Omental fat pad (tissue), 4 donors: ENCODE measurements around the gene AFAP1L1. TPM values are rescaled to one million over a fixed set of nuclear protein-coding genes. Genes with fewer than 3 reads are reported as not detected.

Experiments
- ATAC-seq: fragments of 150-250 bp; one replicate; pipeline ENCODE4 v1.9.1; 2016; ENCODE audit warnings: mild to moderate bottlenecking, moderate library complexity; ENCODE audit not compliant: low FRiP score
- DNase-seq: peaks from one replicate; pipeline ENCODE4 v3.0.0-alpha.2; 2019; ENCODE audit warnings: low spot score
- total RNA-seq, 4 donors: library from RNA; depleted of rRNA; stranded (reverse); fragments of >200 nt; gene quantifications; one replicate each; pipeline ENCODE4 v1.1.0, GENCODE V29; 2016
- TF ChIP-seq, protein P1 (sequence below), 3 donors: fragments of 450-650 bp; IDR thresholded peaks; one replicate each; pipeline ENCODE4 v1.5.1; 2016 to 2017; ENCODE audit warnings: antibody characterized with exemption in 3 of 3, mild to moderate bottlenecking in 3 of 3, moderate library complexity in 2 of 3

The AFAP1L1 gene
- total RNA-seq, 4 donors from 2014 or later, result 44.1 to 58.5 (median 46.9) TPM

DNA sequence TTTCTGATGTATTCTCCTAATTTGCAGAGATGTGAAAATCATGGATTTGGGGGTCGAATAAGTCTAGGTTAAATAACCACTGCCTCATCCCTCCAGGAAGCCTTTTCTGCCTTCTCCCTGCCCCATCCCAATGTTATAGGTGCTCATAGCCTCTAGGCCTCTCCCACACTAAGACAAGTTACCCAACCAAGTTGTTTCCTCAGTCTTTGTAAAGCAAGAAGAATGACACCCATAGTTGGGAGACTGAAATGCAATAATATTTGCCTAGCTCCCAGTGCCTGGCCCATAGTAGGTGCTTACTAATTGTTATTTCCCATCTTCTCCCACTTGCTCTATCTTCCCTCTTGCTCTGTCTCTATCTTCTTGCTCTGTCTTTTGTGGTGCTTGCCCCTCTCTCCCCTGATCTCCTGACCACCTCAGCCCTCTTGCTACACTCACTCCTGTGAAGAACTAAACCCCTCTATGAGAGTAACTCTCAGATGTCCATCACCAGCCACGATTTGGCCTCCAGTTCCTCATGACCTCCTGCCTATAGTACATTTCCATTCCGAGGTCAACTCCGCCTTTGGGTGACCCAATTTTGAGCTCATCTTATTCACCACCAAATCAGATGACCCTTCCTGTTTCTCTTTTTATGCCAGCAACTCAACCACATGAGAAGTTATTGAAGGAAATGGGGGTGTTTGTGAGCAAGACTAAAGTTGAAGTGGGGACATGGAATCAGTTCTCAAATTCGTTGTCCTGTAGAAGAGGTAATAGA is 7.0 kb downstream of the AFAP1L1 start:
- no peak for ATAC-seq
- DNase-seq, result no peak
- TF ChIP-seq, protein P1, sequence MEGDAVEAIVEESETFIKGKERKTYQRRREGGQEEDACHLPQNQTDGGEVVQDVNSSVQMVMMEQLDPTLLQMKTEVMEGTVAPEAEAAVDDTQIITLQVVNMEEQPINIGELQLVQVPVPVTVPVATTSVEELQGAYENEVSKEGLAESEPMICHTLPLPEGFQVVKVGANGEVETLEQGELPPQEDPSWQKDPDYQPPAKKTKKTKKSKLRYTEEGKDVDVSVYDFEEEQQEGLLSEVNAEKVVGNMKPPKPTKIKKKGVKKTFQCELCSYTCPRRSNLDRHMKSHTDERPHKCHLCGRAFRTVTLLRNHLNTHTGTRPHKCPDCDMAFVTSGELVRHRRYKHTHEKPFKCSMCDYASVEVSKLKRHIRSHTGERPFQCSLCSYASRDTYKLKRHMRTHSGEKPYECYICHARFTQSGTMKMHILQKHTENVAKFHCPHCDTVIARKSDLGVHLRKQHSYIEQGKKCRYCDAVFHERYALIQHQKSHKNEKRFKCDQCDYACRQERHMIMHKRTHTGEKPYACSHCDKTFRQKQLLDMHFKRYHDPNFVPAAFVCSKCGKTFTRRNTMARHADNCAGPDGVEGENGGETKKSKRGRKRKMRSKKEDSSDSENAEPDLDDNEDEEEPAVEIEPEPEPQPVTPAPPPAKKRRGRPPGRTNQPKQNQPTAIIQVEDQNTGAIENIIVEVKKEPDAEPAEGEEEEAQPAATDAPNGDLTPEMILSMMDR (IDR thresholded peaks at IDR 0.05), result no peak

DNA sequence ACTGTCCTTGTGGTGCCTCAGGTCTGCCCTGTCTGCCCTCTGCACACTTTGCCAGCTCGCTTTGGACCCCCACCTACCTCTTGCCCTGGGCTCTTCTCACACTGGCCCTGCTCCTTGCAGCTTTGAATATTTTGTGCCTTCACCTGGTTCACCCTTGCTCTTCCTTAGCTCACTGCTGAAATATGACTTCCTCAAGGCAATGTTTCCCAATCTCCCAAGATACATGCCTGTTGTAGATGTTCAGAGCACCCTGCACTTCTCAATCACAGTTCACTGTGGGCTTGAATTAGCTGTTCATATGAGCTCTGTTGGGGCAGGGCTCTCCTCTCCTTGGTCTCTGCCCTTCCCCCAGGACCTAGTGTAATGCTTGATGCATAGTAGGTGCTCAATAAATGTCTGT is 8.0 kb downstream of the AFAP1L1 start:
- no peak for ATAC-seq
- TF ChIP-seq, protein P1 (IDR thresholded peaks at IDR 0.05), result no peak
- DNase-seq, result no peak

DNA sequence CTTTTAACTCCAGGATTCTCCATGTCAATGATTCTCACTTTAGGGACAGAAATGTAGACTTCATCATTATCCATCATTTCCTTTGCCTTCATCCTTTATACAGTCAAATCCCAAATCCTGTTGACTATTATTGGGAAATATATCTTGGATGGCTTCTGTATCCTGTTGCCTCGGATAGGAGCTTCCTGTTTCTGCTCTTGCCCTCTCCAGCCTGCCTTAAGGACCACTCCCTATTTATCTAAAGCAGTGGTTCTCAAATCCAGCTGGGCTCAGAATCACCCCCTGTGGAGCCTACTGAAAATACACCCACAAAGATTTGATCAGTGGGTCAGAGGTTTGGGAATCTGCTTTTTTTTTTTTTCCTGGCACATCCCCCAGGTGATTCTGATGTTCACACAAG is 8.5 kb downstream of the AFAP1L1 start:
- ATAC-seq, result no peak
- DNase-seq, result no peak
- TF ChIP-seq, protein P1 (IDR thresholded peaks at IDR 0.05), result no peak

DNA sequence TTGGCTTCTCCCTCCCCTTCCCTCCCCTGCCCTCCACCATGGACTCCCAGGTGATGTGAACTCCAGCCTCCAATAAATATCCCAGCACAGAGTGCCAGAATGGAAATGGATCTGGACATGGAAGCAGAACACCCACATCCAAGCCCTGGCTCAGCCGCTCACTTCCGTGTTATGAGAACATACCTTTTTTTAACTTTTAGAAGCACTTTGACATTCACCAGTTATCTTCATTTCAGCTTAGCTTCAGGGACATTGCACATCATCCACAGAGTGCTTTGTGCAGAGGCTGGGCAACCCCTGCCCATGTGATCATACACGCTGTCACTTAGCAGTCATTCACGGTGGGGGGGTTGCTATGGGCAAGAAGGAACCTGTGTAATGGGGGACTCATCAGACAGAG is 9.1 kb downstream of the AFAP1L1 start:
- ATAC-seq, result no peak

DNA sequence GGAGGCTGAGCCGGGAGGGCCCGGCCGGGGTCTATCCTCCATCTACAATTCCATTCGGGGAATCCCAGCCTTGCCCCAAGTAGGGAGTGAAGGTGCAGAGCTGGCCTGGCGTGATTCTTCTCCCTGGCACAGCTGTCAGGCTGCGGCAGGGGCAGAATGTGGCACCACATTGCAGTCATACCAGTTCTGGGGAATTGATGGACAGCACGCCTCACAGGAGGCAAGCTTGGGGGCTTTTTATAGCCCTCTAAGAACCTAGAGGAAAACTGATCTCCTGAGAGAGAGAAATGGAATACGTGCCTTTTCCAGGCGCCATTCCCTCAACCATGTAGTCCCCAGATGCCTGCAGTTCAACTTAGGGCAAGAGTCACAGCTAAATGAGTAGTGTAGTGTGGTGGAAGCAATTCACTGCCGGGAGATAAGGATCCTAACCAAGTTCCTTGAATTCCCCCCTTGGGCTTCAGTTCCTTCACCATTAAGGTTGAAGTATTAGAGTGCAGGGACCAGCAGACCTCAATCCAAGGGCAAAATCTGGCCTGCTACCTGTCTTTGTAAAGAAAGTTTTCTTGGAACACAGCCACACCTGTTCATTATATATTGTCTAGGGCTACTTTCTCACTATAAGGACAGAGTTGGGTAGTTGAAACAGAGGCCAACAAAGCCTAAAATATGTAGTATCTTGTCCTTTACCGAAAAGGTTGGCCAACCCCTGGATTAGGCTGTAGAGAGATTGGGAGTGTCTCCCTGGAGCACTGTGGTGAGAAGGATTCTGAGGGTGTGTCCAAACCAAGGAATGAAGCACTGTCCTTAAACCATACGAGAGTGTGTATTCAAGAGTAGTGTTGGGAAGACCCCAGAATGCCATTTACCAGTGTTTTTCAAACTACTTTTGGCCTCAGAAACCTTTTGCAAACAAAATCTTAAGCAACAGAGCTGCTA is 10.6 kb downstream of the AFAP1L1 start:
- ATAC-seq, result no peak
- TF ChIP-seq, protein P1 (IDR thresholded peaks at IDR 0.05), result no peak

More for the DNA sequence above, 9.1 kb downstream of the AFAP1L1 start:
- no peak for DNase-seq
- TF ChIP-seq, protein P1 (IDR thresholded peaks at IDR 0.05), result no peak

DNA sequence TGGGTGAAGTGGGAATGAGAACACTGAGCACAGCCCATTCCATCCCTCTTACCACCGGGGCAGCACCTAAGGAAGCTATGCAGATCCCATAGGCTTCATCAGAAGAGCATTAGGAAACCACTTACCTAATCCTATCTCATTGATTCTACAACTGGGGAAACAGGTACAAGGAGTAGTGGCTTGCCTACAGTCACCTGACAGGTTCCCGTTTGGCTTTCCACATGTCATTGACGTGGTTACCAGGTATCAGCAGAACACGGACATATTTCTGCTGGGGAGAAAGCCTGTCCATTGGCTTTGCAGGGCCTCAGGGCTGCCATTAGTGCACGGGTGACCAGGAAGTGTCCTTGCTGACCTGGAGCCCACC is 11.3 kb downstream of the AFAP1L1 start:
- TF ChIP-seq, protein P1 (IDR thresholded peaks at IDR 0.05), result no peak
- DNase-seq (no peak), ATAC-seq (no peak)

More for the DNA sequence above, 10.6 kb downstream of the AFAP1L1 start:
- no peak for DNase-seq
